Measurements from ENCODE around the gene AUTS2.

DNA sequence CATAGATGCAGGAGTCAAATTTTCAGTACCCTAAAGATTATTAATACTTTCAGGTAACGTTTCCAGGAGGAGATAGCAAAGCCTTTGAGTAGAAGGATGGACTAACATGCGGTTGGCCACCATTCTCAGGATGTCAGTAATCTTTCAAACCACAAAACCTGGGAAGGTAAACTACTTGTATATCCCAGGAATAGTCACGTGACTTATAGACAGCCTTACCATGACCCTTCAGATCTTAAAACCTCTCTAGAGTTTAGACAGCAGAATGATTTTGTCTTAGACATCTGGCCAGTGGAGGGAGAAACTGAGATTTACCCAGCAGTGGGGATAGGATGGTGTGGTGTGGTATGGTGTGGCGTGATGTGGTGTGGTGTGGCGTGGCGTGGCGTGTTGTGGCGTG is 1085.9 kb downstream of the AUTS2 start:
- TF ChIP-seq SP1 (IDR thresholded peaks at IDR 0.05) (no peak), ARNT (IDR thresholded peaks at IDR 0.05) (no peak), FOXM1 (IDR thresholded peaks at IDR 0.05; ENCODE audit: borderline replicate concordance) (no peak), SUZ12 (IDR thresholded peaks at IDR 0.05) (no peak), BHLHE40 (IDR thresholded peaks at IDR 0.05; ENCODE audit: borderline replicate concordance) (no peak), FOXK2 (IDR thresholded peaks at IDR 0.05) (no peak)
